Measurements from ENCODE around the gene MTHFD1L. TPM values are rescaled to one million over a fixed set of nuclear protein-coding genes. Genes with fewer than 3 reads are reported as not detected.

The MTHFD1L gene
- total RNA-seq, 4 donors from 2014 or later = 2.5 to 7.1 (median 4.2) TPM

GRCh38 chr6:150964765-150965164 lies 99.3 kb downstream of the MTHFD1L start:
- DNase-seq (ENCODE audit: extremely low spot score) = no peak
- no peak for TF ChIP-seq CTCF (IDR thresholded peaks at IDR 0.05)
- no peak for TF ChIP-seq POLR2A (IDR thresholded peaks at IDR 0.05; ENCODE audit: low read depth)
- no peak for TF ChIP-seq EP300 (IDR thresholded peaks at IDR 0.05)
- TF ChIP-seq POLR2AphosphoS5 (IDR thresholded peaks at IDR 0.05) = no peak
- H3K36me3 ChIP-seq = peaks cover 0 to 16% (median 0%) of the 10 kb centered on the region in 4 donors
- no peaks in the 10 kb centered on the region for H3K9me3 ChIP-seq
- no peaks in the 10 kb centered on the region for H3K27me3 ChIP-seq
- no peak overlapping the region for H3K27ac ChIP-seq (replicated peaks in 1 of 4)
- no peak overlapping the region for H3K4me3 ChIP-seq
- H3K4me1 ChIP-seq = no peaks in the 10 kb centered on the region
- WGBS = 100% methylated on average over 2 of the region's 2 CpGs
- intact Hi-C loops (cut with DNase I) = no loop called here

- Histone ChIP-seq H3K27ac (replicated peaks in 1 of 4) (no peak overlapping the region), H3K36me3 (peaks cover 0 to 16% (median 0%) of the 10 kb centered on the region in 4 donors), H3K4me1 (no peaks in the 10 kb centered on the region), H3K27me3 (no peaks in the 10 kb centered on the region), H3K9me3 (no peaks in the 10 kb centered on the region), H3K4me3 (no peak overlapping the region)
- WGBS = 83% methylated on average over 6 of the region's 6 CpGs
- DNase-seq (ENCODE audit: extremely low spot score) = no peak
- intact Hi-C loops (cut with DNase I) = no loop called here
- TF ChIP-seq CTCF (IDR thresholded peaks at IDR 0.05) (no peak), EP300 (IDR thresholded peaks at IDR 0.05) (no peak), POLR2A (IDR thresholded peaks at IDR 0.05; ENCODE audit: low read depth) (no peak), POLR2AphosphoS5 (IDR thresholded peaks at IDR 0.05) (no peak)
Measured at GRCh38 chr6:150966786-150967185, 101.3 kb downstream of the MTHFD1L start.

GRCh38 chr6:150967381-150967780 lies 101.9 kb downstream of the MTHFD1L start:
- H3K4me3 ChIP-seq = no peak overlapping the region
- H3K4me1 ChIP-seq = no peaks in the 10 kb centered on the region
- no peaks in the 10 kb centered on the region for H3K9me3 ChIP-seq
- peaks cover 0 to 18% (median 0%) of the 10 kb centered on the region in 4 donors for H3K36me3 ChIP-seq
- no peaks in the 10 kb centered on the region for H3K27me3 ChIP-seq
- DNase-seq (ENCODE audit: extremely low spot score) = no peak
- intact Hi-C loops (cut with DNase I) = no loop called here
- WGBS = 83% methylated on average over 6 of the region's 6 CpGs
- TF ChIP-seq POLR2A (IDR thresholded peaks at IDR 0.05; ENCODE audit: low read depth) (no peak), CTCF (IDR thresholded peaks at IDR 0.05) (no peak)
- H3K27ac ChIP-seq (replicated peaks in 1 of 4) = no peak overlapping the region

GRCh38 chr6:150967910-150968309 lies 102.4 kb downstream of the MTHFD1L start:
- Histone ChIP-seq H3K27me3 (no peaks in the 10 kb centered on the region), H3K9me3 (no peaks in the 10 kb centered on the region), H3K27ac (replicated peaks in 1 of 4) (no peak overlapping the region), H3K4me1 (no peaks in the 10 kb centered on the region), H3K36me3 (peaks cover 0 to 21% (median under 1%) of the 10 kb centered on the region in 4 donors), H3K4me3 (no peak overlapping the region)
- no peak for DNase-seq (ENCODE audit: extremely low spot score)
- 79% methylated on average over 8 of the region's 8 CpGs for WGBS
- intact Hi-C loops (cut with DNase I) = no loop called here
- TF ChIP-seq EP300 (IDR thresholded peaks at IDR 0.05) (no peak), CTCF (IDR thresholded peaks at IDR 0.05) (no peak), POLR2AphosphoS5 (IDR thresholded peaks at IDR 0.05) (no peak), POLR2A (IDR thresholded peaks at IDR 0.05; ENCODE audit: low read depth) (no peak)

GRCh38 chr6:150969901-150970300 lies 104.4 kb downstream of the MTHFD1L start:
- H3K36me3 ChIP-seq = peaks cover 0 to 29% (median 3%) of the 10 kb centered on the region in 4 donors
- no peak overlapping the region for H3K4me3 ChIP-seq
- no peaks in the 10 kb centered on the region for H3K4me1 ChIP-seq
- H3K27ac ChIP-seq (replicated peaks in 1 of 4) = no peak overlapping the region
- TF ChIP-seq EP300 (IDR thresholded peaks at IDR 0.05) = no peak
- no peak for TF ChIP-seq CTCF (IDR thresholded peaks at IDR 0.05)
- TF ChIP-seq POLR2A (IDR thresholded peaks at IDR 0.05; ENCODE audit: low read depth) = no peak
- TF ChIP-seq POLR2AphosphoS5 (IDR thresholded peaks at IDR 0.05) = no peak
- intact Hi-C loops (cut with DNase I) = no loop called here
- 100% methylated on average over 3 of the region's 4 CpGs for WGBS
- no peaks in the 10 kb centered on the region for H3K9me3 ChIP-seq
- H3K27me3 ChIP-seq = no peaks in the 10 kb centered on the region
- no peak for DNase-seq (ENCODE audit: extremely low spot score)
